Ishikawa (cell line): Measurements from ENCODE around the gene BLOC1S6.

Source experiments
- CEBPB ChIP-seq: IDR thresholded peaks from 2 replicates; pipeline ENCODE4 v1.6.1; 2012
- EGR1 ChIP-seq: IDR thresholded peaks from 2 replicates; pipeline ENCODE4 v1.6.1; 2012
- EP300 ChIP-seq: IDR thresholded peaks from 2 replicates; pipeline ENCODE4 v1.6.1; 2012; ENCODE audit warnings: borderline replicate concordance
- FOXM1 ChIP-seq: IDR thresholded peaks from 2 replicates; pipeline ENCODE4 v1.6.1; 2012; ENCODE audit warnings: low read depth, borderline replicate concordance
- NFIC ChIP-seq: IDR thresholded peaks from 2 replicates; pipeline ENCODE4 v1.6.1; 2012
- RAD21 ChIP-seq: IDR thresholded peaks from 2 replicates; pipeline ENCODE4 v1.6.1; 2012; ENCODE audit warnings: low read depth
- TAF1 ChIP-seq: IDR thresholded peaks from 2 replicates; pipeline ENCODE4 v1.6.1; 2012; ENCODE audit warnings: low read depth, mild to moderate bottlenecking
- TEAD4 ChIP-seq: IDR thresholded peaks from 2 replicates; pipeline ENCODE4 v1.6.1; 2012
- YY1 ChIP-seq: IDR thresholded peaks from 2 replicates; pipeline ENCODE4 v1.6.1; 2012; ENCODE audit warnings: low read depth
- ZBTB7A ChIP-seq: IDR thresholded peaks from 2 replicates; pipeline ENCODE4 v1.6.1; 2012; ENCODE audit warnings: low read depth
- TF ChIP-seq, protein P1 (sequence below): IDR thresholded peaks from 2 replicates; pipeline ENCODE4 v1.6.1; 2012
- TF ChIP-seq, protein P2 (sequence below): IDR thresholded peaks from 2 replicates; pipeline ENCODE4 v1.6.1; 2012; ENCODE audit warnings: low read depth, mild to moderate bottlenecking
- TF ChIP-seq, protein P3 (sequence below): IDR thresholded peaks from 2 replicates; pipeline ENCODE4 v1.6.1; 2012

DNA sequence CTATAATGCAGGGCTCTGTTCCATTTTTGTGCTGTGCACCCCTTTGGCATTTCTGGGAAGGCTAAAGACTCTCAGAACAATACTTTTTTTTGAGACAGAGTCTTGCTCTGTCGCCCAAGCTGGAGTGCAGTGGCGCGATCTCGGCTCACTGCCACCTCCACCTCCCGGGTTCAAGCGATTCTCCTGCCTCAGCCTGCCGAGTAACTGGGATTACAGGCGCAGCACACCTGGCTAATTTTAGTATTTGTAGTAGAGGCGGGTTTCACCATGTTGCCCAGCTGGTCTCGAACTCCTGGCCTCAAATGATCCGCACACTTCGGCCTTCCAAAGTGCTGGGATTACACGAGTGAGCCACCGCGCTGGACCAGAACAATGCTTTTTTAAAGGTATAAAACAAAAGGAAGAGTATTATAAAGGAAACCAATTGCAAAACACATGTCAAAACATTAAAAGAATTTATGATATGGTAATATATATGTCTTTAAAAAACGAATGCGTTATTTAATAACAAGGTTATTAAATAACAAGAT, 48.6 kb downstream of the BLOC1S6 start:
- TF ChIP-seq CEBPB, result no peak
- TF ChIP-seq TEAD4, result no peak
- TF ChIP-seq, protein P1, sequence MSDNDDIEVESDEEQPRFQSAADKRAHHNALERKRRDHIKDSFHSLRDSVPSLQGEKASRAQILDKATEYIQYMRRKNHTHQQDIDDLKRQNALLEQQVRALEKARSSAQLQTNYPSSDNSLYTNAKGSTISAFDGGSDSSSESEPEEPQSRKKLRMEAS, result no peak
- TF ChIP-seq, protein P2, sequence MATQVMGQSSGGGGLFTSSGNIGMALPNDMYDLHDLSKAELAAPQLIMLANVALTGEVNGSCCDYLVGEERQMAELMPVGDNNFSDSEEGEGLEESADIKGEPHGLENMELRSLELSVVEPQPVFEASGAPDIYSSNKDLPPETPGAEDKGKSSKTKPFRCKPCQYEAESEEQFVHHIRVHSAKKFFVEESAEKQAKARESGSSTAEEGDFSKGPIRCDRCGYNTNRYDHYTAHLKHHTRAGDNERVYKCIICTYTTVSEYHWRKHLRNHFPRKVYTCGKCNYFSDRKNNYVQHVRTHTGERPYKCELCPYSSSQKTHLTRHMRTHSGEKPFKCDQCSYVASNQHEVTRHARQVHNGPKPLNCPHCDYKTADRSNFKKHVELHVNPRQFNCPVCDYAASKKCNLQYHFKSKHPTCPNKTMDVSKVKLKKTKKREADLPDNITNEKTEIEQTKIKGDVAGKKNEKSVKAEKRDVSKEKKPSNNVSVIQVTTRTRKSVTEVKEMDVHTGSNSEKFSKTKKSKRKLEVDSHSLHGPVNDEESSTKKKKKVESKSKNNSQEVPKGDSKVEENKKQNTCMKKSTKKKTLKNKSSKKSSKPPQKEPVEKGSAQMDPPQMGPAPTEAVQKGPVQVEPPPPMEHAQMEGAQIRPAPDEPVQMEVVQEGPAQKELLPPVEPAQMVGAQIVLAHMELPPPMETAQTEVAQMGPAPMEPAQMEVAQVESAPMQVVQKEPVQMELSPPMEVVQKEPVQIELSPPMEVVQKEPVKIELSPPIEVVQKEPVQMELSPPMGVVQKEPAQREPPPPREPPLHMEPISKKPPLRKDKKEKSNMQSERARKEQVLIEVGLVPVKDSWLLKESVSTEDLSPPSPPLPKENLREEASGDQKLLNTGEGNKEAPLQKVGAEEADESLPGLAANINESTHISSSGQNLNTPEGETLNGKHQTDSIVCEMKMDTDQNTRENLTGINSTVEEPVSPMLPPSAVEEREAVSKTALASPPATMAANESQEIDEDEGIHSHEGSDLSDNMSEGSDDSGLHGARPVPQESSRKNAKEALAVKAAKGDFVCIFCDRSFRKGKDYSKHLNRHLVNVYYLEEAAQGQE, result no peak
- TF ChIP-seq EGR1, result no peak
- TF ChIP-seq, protein P3, sequence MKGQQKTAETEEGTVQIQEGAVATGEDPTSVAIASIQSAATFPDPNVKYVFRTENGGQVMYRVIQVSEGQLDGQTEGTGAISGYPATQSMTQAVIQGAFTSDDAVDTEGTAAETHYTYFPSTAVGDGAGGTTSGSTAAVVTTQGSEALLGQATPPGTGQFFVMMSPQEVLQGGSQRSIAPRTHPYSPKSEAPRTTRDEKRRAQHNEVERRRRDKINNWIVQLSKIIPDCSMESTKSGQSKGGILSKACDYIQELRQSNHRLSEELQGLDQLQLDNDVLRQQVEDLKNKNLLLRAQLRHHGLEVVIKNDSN, result no peak
- no peak for TF ChIP-seq FOXM1
- TF ChIP-seq NFIC, result no peak
- no peak for TF ChIP-seq YY1
- no peak for TF ChIP-seq TAF1
- TF ChIP-seq EP300, result no peak
- no peak for TF ChIP-seq ZBTB7A
- no peak for TF ChIP-seq RAD21
